AG04449 (cell line): ENCODE measurements around the gene AP3M1.

Experiments
- CTCF ChIA-PET: fragments of 350-600 bp; formaldehyde crosslinking; extraction: SDS; loops from one replicate; lab custom pipeline; 2021; ENCODE audit warnings: antibody characterized with exemption; lab: Yijun Ruan, JAX
- POLR2A ChIA-PET: fragments of 400-600, 350-600 bp; formaldehyde crosslinking; extraction: SDS; loops from one replicate; lab custom pipeline; 2020; ENCODE audit warnings: antibody characterized with exemption, inconsistent platforms; lab: Yijun Ruan, JAX
- DNase-seq: peaks from one replicate; pipeline ENCODE4 v3.0.0-alpha.2; 2010; ENCODE audit warnings: low read depth, low spot score
- H3K4me3 ChIP-seq: 2 replicates; pipeline ENCODE4 v1.5.1; 2011; ENCODE audit warnings: low read depth, mild to moderate bottlenecking, control low read depth, low read length
- CTCF ChIP-seq: IDR thresholded peaks from one replicate; pipeline ENCODE4 v1.5.1; 2011; ENCODE audit warnings: mild to moderate bottlenecking, moderate library complexity, low read length, control low read depth, inconsistent platforms; ENCODE audit not compliant: insufficient read depth; ENCODE audit errors: missing control alignments

The AP3M1 gene

GRCh38 chr10:74117738-74118137, 32.9 kb downstream of the AP3M1 start:
- DNase-seq, result no peak
- TF ChIP-seq CTCF, result no peak
- H3K4me3 ChIP-seq, result no peak overlapping the region
- ChIA-PET POLR2A (interaction anchor here (1.0 kb wide), 1 partner anchor 231 kb away, joined by 3 read pairs; no protein-coding TSS in a partner anchor), CTCF (interaction anchor here (1.0 to 1.5 kb wide), 5 partner anchors 8 to 177 kb away, joined by 3 to 5 read pairs (median 3); no protein-coding TSS in a partner anchor)

GRCh38 chr10:74114041-74114448, 36.6 kb downstream of the AP3M1 start:
- ChIA-PET CTCF (interaction anchor here (1.1 to 2.3 kb wide), 4 partner anchors 10 to 227 kb away, joined by 3 to 9 read pairs (median 6); no protein-coding TSS in a partner anchor), POLR2A (no interaction called here)
- no peak for DNase-seq
- no peak for TF ChIP-seq CTCF
- no peak overlapping the region for H3K4me3 ChIP-seq

GRCh38 chr10:74113546-74113945, 37.1 kb downstream of the AP3M1 start:
- TF ChIP-seq CTCF, result no peak
- no peak for DNase-seq
- POLR2A ChIA-PET, result no interaction called here
- H3K4me3 ChIP-seq, result no peak overlapping the region
- CTCF ChIA-PET, result interaction anchor here (0.8 to 2.3 kb wide), 3 partner anchors 9 to 101 kb away, joined by 3 to 7 read pairs (median 4); no protein-coding TSS in a partner anchor

GRCh38 chr10:74111799-74112198, 38.8 kb downstream of the AP3M1 start:
- ChIA-PET POLR2A (no interaction called here), CTCF (interaction anchor here (0.8 to 2.3 kb wide), 5 partner anchors 8 to 232 kb away, joined by 3 to 7 read pairs (median 3); no protein-coding TSS in a partner anchor)
- no peak overlapping the region for H3K4me3 ChIP-seq
- no peak for TF ChIP-seq CTCF
- DNase-seq, result no peak

- CTCF ChIA-PET, result interaction anchor here (1.4 to 11.8 kb wide), 5 partner anchors 8 to 224 kb away, joined by 3 to 68 read pairs (median 8); no protein-coding TSS in a partner anchor
- DNase-seq, result no peak
- H3K4me3 ChIP-seq, result no peak overlapping the region
- TF ChIP-seq CTCF, result no peak
- POLR2A ChIA-PET, result no interaction called here
These were observed 40.5 kb downstream of the AP3M1 start for GRCh38 chr10:74110120-74110519.

GRCh38 chr10:74109452-74109851, 41.2 kb downstream of the AP3M1 start:
- TF ChIP-seq CTCF, result no peak
- CTCF ChIA-PET, result interaction anchor here (0.9 to 11.8 kb wide), 8 partner anchors 9 to 261 kb away, joined by 3 to 68 read pairs (median 4); no protein-coding TSS in a partner anchor
- DNase-seq, result no peak
- POLR2A ChIA-PET, result interaction anchor here (1.1 kb wide), 1 partner anchor 112 kb away, joined by 3 read pairs; the partner anchor contains the start of gene VCL
- no peak overlapping the region for H3K4me3 ChIP-seq
